AML-193 (cell line): Measurements from ENCODE around the gene SNPH.

Source experiments
- DNase-seq, 2 experiments: peaks; one replicate each; lab custom pipeline; 2025; lab: John Stamatoyannopoulos, UW

The SNPH gene

GRCh38 chr20:1264727-1265126, 1.4 kb upstream of the SNPH start:
- DNase-seq: no peak

- no peak for DNase-seq
Observed at GRCh38 chr20:1265226-1265915, 723 bp upstream of the SNPH start.

- no peak for DNase-seq
Observed at GRCh38 chr20:1265916-1266166, 253 bp upstream of the SNPH start.

- no peak for DNase-seq
Observed at GRCh38 chr20:1267161-1267560, 1.1 kb downstream of the SNPH start.

DNA sequence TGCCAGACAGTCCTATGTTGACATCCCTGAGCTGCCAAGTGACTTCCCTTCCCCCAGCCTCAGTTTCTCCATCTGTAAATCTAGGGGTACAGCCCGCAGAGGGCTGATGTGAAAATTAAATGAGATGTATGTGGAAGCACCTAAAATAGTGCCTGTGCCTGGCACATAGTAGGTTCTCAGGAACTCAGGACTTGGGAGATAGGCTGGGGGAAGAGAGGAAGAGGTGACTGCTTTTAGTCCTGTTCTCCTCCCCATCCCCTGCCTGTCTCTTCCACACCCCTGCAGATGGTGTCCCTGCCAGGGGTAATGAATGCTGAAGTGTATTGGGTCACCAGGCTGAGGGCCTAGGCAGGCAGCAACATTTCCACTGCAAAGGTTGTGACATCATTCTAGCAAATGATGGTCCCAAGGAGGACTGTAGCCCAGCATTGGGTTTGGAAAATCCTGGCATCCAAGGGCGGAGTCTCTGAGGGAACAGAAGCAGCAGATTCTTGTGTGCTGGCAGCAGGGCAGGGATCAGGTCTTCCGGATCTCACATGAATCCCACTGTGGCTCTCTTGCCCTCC, 1.8 kb downstream of the SNPH start:
- DNase-seq: no peak

DNA sequence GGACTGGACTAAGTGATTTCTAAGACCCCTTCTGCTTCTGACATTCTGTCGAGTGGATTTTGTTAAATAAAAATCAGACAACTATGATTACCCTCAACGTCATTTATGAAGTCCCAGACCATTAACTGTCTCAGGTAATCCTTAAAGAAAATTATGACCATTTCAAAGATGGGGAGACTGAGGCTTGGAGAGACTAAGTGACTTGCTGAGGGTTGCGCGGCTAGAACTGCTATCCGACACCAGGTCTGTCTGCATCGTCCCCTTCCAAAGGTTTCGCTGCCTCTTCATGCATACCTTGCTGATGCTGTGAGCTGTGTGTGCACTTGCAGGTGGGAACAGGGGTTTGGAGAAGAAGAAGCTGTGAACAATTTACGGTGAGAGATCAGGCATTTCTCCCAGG, 3.1 kb downstream of the SNPH start:
- DNase-seq: no peak

DNA sequence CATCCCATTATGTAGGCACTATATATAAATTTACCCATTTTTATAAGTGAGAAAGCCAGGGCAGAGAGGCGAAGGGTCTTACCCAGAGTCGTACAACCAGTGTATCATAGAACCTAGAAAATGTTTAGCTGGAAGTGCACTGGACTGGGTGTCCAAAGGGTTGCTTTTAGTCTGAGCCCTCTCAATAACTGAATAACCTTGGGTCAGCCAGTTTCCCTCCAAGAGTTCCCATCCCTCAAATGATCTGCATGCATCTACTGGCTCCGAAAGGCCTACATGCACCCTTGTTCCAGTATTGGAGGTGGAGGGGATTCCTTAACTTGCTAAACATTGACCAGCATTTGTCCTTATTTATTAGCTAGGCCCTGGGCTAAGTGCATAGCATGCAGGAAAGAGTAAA, 3.8 kb downstream of the SNPH start:
- DNase-seq: no peak

DNA sequence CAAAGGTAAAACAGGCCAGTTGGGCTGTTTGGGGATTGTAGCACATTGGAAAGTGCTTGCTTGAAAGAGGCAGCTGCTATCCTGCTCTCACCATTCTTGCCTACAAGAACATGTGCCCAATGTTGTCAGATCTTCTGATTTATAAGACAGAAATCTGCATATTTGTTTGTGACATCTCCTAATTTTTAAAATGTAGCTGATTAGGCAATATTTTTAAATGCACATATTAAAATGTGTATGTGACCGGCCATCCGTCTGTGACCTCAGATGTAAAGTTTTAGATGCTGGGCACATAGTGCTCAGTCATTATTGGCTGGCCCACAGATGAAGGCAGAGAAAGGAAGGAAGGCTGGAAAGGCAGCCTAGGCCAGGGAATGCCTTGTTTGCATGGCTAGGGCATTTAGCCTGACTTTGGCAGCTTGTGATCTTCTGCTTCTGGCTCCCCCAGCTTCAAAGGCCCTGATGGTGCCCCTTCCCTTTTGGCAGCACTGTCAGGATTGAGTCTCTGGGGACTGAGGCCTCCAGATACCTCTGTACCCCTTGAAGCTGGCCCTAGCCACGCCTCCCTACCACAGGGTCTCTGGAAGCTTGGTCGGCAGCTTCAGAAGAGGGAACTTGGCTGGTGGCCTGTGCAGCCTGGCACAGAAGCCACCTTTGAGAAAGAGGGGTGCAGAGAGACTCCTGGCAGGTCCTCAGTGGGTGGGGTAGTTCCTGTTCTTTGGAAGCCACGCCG, 6.4 kb downstream of the SNPH start:
- no peak for DNase-seq

- no peak for DNase-seq
Observed at GRCh38 chr20:1273366-1273765, 7.3 kb downstream of the SNPH start.

- DNase-seq: no peak
Observed at GRCh38 chr20:1274485-1275311, 8.6 kb downstream of the SNPH start.

DNA sequence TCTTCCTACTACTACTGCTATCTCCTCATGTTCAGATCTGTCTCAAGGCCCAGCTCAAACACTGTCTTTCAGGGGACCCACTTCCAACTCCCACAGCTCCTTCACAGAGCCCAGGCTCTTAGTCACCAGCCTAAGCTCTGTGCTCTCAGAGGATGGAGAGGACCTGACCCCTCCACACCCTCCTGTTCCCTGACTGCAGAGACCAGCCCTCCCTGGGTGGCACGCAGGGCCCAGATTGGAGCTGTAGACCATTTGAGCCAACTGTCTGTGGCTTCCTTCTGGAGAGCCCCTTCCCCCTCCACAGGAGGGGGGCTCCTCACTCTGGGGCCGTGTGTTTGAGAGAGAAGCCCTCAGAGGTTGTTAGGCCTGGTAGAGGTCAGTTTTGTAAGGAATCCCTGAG, 9.8 kb downstream of the SNPH start:
- DNase-seq: no peak

DNA sequence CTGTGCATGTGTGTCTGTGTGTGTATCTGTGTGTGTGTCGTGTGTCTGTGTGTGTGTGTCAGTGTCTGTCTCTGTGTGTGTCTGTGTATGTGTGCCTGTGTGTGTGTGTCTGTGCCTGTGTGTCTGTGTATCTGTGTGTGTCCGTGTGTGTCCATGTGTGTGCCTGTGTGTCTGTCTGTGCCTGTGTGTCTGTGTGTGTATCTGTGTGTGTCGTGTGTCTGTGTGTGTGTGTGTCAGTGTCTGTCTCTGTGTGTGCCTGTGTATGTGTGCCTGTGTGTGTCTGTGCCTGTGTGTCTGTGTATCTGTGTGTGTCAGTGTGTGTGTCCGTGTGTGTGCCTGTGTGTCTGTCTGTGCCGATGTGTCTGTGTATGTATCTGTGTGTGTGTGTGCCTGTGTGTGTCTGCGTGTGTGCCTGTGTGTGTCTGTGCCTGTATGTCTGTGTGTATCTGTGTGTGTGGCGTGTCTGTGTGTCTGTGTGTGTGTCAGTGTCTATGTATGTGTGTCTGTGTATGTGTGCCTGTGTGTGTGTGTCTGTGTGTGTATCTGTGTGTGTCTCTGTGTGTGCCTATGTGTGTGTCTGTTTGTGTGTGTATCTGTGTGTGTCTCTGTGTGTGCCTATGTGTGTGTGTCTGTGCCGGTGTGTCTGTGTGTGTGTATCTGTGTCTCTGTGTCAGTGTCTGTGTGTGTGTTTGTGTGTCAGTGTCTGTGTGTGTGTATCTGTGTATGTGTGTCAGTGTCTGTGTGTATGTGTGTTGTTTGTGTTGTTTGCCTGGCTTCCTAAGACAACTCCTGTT, 11.6 kb downstream of the SNPH start:
- no peak for DNase-seq

- no peak for DNase-seq
Observed at GRCh38 chr20:1278993-1279392, 12.9 kb downstream of the SNPH start.

GRCh38 chr20:1280195-1281102, 14.4 kb downstream of the SNPH start:
- DNase-seq: no peak

- no peak for DNase-seq
Observed at GRCh38 chr20:1281279-1282057, 15.4 kb downstream of the SNPH start.

GRCh38 chr20:1282966-1283365, 16.9 kb downstream of the SNPH start:
- no peak for DNase-seq

DNA sequence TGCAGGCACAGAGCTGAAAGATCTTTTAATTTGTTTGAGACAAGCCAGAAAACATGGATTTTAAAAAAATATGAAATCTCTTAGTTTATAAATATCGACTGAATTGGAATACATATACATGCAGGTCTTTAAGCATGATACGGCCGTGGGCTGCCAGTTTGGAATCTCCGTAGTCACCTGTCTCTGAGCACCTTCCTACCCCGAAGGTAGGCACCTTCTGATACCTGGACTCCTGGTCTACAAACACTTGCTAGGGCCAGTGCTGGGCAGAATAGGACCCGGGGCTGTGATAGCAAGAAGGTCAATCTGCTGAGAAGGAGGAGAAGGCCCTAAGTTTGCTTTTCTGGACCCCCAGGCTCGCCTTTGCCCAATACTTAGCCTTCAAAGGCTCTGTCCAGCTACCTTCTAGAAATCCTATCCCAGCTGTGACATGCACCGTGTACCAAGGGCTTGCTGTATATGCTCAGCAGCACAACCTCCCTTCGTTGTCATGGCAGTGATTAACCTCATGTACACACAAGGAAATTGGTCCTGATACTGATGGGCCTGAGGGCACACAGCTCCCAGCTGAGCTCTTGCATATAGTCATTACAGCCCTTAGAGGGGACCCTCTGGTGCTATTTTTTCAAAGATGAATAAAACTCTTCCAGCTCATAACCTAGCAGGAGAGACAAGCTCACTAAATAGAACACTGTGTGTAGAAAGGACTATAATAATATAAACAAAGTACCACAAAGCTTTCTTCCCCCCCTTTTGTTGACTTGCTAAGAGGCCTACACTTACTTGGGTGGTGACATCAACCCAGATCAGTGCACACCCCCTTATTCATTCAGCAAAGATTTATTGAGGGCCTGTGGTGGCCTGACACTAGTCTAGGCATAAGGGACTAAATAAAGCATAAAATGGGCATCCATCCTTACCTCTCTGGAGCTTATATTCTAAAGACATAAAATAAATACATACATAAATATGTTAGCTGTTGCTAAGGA, 17.7 kb downstream of the SNPH start:
- DNase-seq: no peak

DNA sequence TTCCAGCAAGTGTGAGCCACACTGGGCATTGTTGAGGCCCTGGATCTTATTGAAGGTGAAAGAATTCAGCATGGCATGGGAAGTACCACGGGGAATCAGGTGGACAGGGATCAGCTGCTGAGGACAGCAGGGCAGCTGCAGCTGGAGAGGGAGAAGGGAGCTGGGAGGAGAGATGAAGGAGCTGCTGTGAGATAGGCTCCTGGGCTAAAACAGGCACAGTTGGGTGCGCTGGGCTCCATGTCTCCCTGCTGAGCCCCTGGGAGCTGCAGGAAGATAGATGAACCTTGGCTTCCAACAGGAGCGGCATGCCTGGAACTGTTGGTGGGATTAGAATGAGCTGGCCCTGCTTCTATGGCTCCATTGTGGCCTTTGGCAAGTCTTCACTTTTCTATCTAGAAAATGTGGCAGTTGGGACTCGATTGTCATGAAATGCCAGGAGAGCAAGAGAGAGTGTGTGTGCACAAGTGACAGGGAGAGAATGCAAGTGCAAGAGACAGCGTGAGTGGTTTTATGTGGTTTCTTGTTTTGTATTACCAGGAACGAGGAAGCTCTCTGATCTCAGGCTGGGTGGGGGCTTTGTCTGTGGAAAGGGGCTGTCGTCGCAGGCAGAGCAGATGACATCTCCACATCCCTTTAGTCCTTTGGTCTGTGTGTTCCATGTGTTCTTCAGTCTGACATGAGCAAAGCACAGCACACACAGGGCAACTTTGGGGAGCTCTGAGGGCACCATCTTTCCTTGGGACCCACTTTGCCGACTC, 20.4 kb downstream of the SNPH start:
- DNase-seq: no peak
